A549 treated with CpdA at 1 μM for 4 hours (cell line): ENCODE results near the gene LKAAEAR1. TPM values are rescaled to one million over a fixed set of nuclear protein-coding genes. Genes with fewer than 3 reads are reported as not detected.

Experiments
- total RNA-seq: library from RNA; stranded (reverse); fragments of 200-300 nt; extraction: Qiagen RNA extraction; gene quantifications from 5 replicates; pipeline ENCODE4 v1.2.3, GENCODE V29; 2022; ENCODE audit warnings: low read depth

The LKAAEAR1 gene, protein sequence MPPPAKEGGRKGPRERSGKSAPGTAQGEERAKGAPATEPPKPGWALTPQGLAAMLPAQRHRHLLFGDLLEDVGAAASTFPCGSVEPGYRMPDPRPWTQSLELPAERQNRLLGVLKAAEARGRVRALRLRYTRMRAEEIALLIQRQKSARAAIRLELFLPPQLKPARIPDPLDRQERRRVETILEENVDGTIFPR
- 0.72 to 1.5 TPM (median 1.4 TPM) in 5 replicates for total RNA-seq

GRCh38 chr20:64083804-64084684 lies at the start of gene LKAAEAR1:
LKAAEAR1 (minus strand) TSS chr20:64084398; CDS start chr20:64084219, 179 bp downstream.

GRCh38 chr20:64106981-64107735 lies 23.0 kb upstream of the LKAAEAR1 start, which contains the start of gene NPBWR2:
NPBWR2 (minus strand) TSS chr20:64107565; CDS start chr20:64106831, 734 bp downstream.

GRCh38 chr20:64080013-64080812 lies 4.0 kb downstream of the LKAAEAR1 start, which contains the start of gene OPRL1:
OPRL1 (plus strand) TSS chr20:64080082; CDS start chr20:64092721, 12,639 bp downstream.

DNA sequence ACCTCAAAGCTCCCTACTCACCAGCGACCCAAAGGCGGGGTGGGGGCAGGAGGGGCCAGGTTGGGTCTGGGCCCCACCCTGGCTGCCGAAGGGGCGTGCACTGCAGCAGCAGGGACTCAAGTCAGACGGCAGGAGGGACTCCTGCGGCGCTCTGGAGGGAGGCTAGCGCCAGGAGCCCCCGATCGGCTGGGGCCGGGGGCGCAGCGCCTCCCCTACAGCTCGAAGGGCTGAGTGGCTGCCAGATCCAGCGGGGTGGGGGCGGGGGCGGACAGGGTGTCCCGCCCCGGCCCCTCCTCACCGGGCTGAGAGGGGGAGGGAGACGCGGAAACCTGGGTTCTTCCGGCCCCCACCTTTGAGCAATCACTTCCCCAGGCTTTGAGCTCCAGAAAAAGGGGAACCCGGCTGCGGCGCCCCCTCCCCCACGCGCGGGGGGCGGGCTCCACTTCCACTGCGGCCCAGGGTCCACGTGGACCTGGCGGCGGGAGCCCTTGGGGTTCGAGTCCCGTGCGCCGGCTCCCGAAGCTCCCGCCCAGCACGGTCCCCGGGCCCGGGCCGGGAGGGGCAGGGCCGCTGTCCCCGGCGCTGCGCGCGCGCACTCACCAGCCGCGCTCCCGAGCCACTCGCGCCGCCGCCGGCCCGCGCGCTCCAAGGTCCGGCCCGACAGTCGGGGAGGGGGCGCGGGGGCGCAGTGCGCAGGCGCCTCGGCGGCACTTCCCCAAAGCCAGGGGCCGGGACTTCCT lies 4.8 kb downstream of the LKAAEAR1 start, which contains the start of gene RGS19:
Gene RGS19, minus strand, starts transcription at position 246 of the 740 bp plus-strand sequence. CDS start 2,632 bp downstream, outside the sequence.

GRCh38 chr20:64062596-64063388 lies 21.4 kb downstream of the LKAAEAR1 start, which contains the start of gene TCEA2:
TCEA2 (plus strand) TSS chr20:64063198; CDS start chr20:64063313, 115 bp downstream.

DNA sequence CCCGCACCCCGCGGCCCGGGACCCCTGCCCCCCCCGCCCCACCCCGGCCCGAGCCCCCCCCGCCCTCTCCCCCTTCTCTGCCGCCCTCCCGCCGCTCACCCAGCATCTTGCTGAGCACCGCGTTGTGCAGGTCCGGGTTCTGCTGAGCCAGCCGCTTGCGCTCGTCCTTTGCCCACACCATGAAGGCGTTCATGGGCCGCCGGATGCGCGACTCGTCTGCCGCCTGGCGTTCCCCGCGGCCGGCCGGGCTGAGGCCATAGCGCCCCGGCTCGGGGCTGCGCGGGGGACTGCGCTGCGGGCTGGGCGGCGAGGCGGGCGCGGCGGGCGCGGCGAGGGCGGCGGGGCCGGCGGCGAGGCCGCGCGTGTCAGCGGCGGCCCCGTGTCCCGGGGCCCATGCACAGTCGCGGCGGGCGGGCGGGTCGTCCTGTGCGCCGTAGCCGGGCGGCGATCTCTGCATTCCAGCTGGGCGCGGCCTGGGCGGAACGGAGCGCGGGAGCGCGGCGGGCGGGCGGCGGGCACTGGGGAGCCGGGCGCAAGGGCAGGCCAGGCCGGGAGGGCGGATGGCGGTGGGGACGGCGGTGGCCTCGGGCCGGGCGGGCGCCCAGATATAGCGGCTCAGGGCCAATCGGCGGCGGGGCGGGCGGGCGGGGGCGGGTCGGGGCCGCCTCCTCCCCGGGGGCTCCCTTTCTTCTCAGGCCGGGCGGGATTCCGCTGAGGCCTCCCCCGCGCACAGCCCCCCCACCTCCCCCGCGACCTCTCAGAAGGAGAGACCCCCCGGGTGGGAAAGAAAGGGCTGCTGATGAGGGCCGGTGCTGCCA lies 34.9 kb downstream of the LKAAEAR1 start, which contains the start of gene SOX18:
Gene SOX18, minus strand, starts transcription at position 580 of the 818 bp plus-strand sequence. Its CDS starts 123 bp downstream, at position 457.

DNA sequence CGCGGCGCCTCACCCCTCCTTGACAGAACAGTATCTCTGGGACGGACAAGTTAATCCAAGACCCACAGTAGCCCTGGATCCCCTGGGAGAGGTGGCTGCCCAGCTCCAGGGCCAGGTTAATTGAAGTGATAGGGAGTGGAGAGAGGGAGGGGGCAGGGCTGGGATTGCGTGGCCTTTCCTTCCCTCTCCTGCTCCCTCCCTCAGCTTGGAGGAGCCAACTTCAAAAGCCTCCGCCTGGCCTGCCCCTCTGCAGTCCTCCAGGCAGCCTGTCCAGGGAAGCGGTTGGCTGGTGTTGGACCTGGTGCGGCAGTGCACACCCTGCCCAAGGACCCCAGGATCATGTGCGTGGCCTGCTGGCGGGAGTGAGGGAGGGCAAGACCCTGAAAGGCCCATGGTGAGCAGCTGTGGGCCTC lies 48.3 kb downstream of the LKAAEAR1 start, which contains the start of gene C20orf204:
Gene C20orf204, plus strand, starts transcription at position 250 of the 413 bp plus-strand sequence. Its CDS starts 142 bp downstream, at position 392.

Other genes with a start within 250 kb of the LKAAEAR1 start
- 0.05 TPM in 1 of 5 replicates, not detected in the others for gene ABHD16B, start 222.9 kb downstream of the LKAAEAR1 start, total RNA-seq
- 125 to 141 TPM (median 132 TPM) in 5 replicates for gene TPD52L2, start 219.1 kb downstream of the LKAAEAR1 start, total RNA-seq
- 24.9 to 32.4 TPM (median 29.2 TPM) in 5 replicates for gene DNAJC5, start 189.3 kb downstream of the LKAAEAR1 start, total RNA-seq
- 22.3 to 34.4 TPM (median 28.8 TPM) in 5 replicates for gene UCKL1, start 128.0 kb downstream of the LKAAEAR1 start, total RNA-seq
- 9.7 to 13.9 TPM (median 10.9 TPM) in 5 replicates for gene ZNF512B, start 114.5 kb downstream of the LKAAEAR1 start, total RNA-seq
- not detected in 5 replicates for gene SAMD10, start 104.8 kb downstream of the LKAAEAR1 start, total RNA-seq
- 54.8 to 58.4 TPM (median 57.1 TPM) in 5 replicates for gene PRPF6, start 103.3 kb downstream of the LKAAEAR1 start, total RNA-seq
- gene C20orf204, start 48.2 kb downstream of the LKAAEAR1 start, total RNA-seq, result 0.16 to 0.57 TPM (median 0.37 TPM) in 5 replicates
- gene SOX18, start 34.8 kb downstream of the LKAAEAR1 start, total RNA-seq, result 0.58 to 2.3 TPM (median 2.2 TPM) in 5 replicates
- 32.0 to 50.8 TPM (median 45.4 TPM) in 5 replicates for gene TCEA2, start 21.2 kb downstream of the LKAAEAR1 start, total RNA-seq
- 13.7 to 27.6 TPM (median 23.8 TPM) in 5 replicates for gene RGS19, start 4.9 kb downstream of the LKAAEAR1 start, total RNA-seq
- 0.44 to 0.76 TPM (median 0.57 TPM) in 5 replicates for gene OPRL1, start 4.3 kb downstream of the LKAAEAR1 start, total RNA-seq
- gene NPBWR2, start 23.2 kb upstream of the LKAAEAR1 start, total RNA-seq, result not detected in 5 replicates
- 0.05 to 0.27 TPM (median 0.09 TPM) in 4 of 5 replicates, not detected in the other for gene MYT1, start 80.1 kb upstream of the LKAAEAR1 start, total RNA-seq
- gene PCMTD2, start 171.3 kb upstream of the LKAAEAR1 start, total RNA-seq, result 9.8 to 16.4 TPM (median 13.0 TPM) in 5 replicates